IMR-90 (cell line): ENCODE results near the gene IFT43. TPM values are rescaled to one million over a fixed set of nuclear protein-coding genes. Genes with fewer than 3 reads are reported as not detected.

Experiments
- ATAC-seq: fragments of 200-7000 bp; cut with Tn5 transposase; 2 replicates; pipeline ENCODE4 v1.9.1; 2020; ENCODE audit warnings: low read depth, mild to moderate bottlenecking, moderate library complexity
- BruUV-seq: library from RNA; stranded (reverse); fragments of 400-500 nt; replicated peaks from 2 replicates; lab custom pipeline; 2021; lab: Mats Ljungman, UMichigan
- CTCF ChIA-PET: fragments of 300-600 bp; formaldehyde crosslinking; extraction: SDS; loops from one replicate; lab custom pipeline; 2021; ENCODE audit warnings: antibody characterized with exemption; lab: Yijun Ruan, JAX
- POLR2A ChIA-PET: fragments of 300-600 bp; sonication (Branson Sonifier 250); formaldehyde crosslinking; loops from one replicate; lab custom pipeline; 2022; ENCODE audit warnings: antibody characterized with exemption; ENCODE audit not compliant: unreplicated experiment; lab: Charles Lee
- DNase-seq: peaks from one replicate; pipeline ENCODE4 v3.0.0; 2013
- H2AFZ ChIP-seq: replicated peaks from 2 replicates; pipeline ENCODE3; 2013; ENCODE audit warnings: low read length, mild to moderate bottlenecking; ENCODE audit not compliant: poor library complexity
- H2AK5ac ChIP-seq: 2 replicates; pipeline ENCODE4 v1.6.1; 2013; ENCODE audit warnings: low read depth, low read length, inconsistent platforms
- H2AK9ac ChIP-seq: replicated peaks from 2 replicates; pipeline ENCODE3; 2013; ENCODE audit warnings: mild to moderate bottlenecking, low read depth, low read length, moderate library complexity; ENCODE audit not compliant: poor library complexity
- H2BK120ac ChIP-seq: 2 replicates; pipeline ENCODE4 v1.6.1; 2013; ENCODE audit warnings: low read depth, low read length, inconsistent platforms
- H2BK15ac ChIP-seq: 3 replicates; pipeline ENCODE4 v1.6.1; 2013; ENCODE audit warnings: low read depth, low read length, inconsistent platforms
- H2BK20ac ChIP-seq: 2 replicates; pipeline ENCODE4 v1.6.1; 2013; ENCODE audit warnings: low read depth, mild to moderate bottlenecking, inconsistent platforms, low read length, moderate library complexity
- H2BK5ac ChIP-seq: 2 replicates; pipeline ENCODE4 v1.6.1; 2013; ENCODE audit warnings: mild to moderate bottlenecking, low read depth, low read length, inconsistent platforms; ENCODE audit not compliant: poor library complexity, severe bottlenecking
- H3K14ac ChIP-seq: replicated peaks from 2 replicates; pipeline ENCODE4 v1.6.1; 2013; ENCODE audit warnings: low read depth, low read length, inconsistent platforms
- H3K18ac ChIP-seq: 2 replicates; pipeline ENCODE4 v1.6.1; 2013; ENCODE audit warnings: low read depth, low read length, control low read depth
- H3K23ac ChIP-seq: 2 replicates; pipeline ENCODE4 v1.6.1; 2013; ENCODE audit warnings: low read depth, low read length, inconsistent platforms
- H3K27ac ChIP-seq: 2 replicates; pipeline ENCODE4 v1.5.1; 2013; ENCODE audit warnings: mild to moderate bottlenecking, control low read depth, low read length; ENCODE audit not compliant: insufficient read depth
- H3K27me3 ChIP-seq: 2 replicates; pipeline ENCODE4 v1.6.1; 2013; ENCODE audit warnings: low read length; ENCODE audit not compliant: control insufficient read depth, insufficient read depth
- H3K36me3 ChIP-seq: 2 replicates; pipeline ENCODE4 v1.6.1; 2013; ENCODE audit warnings: low read length, mixed read lengths; ENCODE audit not compliant: control insufficient read depth, insufficient read depth
- H3K4ac ChIP-seq: 2 replicates; pipeline ENCODE4 v1.6.1; 2013; ENCODE audit warnings: low read depth, low read length, inconsistent platforms
- H3K4me1 ChIP-seq: 2 replicates; pipeline ENCODE4 v1.6.1; 2013; ENCODE audit warnings: low read length, mixed read lengths; ENCODE audit not compliant: control insufficient read depth, insufficient read depth
- H3K4me2 ChIP-seq: 2 replicates; pipeline ENCODE4 v1.6.1; 2013; ENCODE audit warnings: low read depth, mild to moderate bottlenecking, control low read depth, low read length, moderate library complexity
- H3K4me3 ChIP-seq: 2 replicates; pipeline ENCODE4 v1.5.1; 2013; ENCODE audit warnings: low read depth, mild to moderate bottlenecking, control low read depth, low read length, moderate library complexity; ENCODE audit not compliant: insufficient read depth
- H3K56ac ChIP-seq: 2 replicates; pipeline ENCODE4 v1.6.1; 2013; ENCODE audit warnings: low read length, inconsistent platforms; ENCODE audit not compliant: insufficient read depth; ENCODE audit errors: extremely low read depth
- H3K79me1 ChIP-seq, 2 experiments: 2 replicates each; pipeline ENCODE4 v1.6.1; 2013; ENCODE audit warnings: low read length in 2 of 2, inconsistent platforms in 1 of 2, low read depth in 1 of 2
- H3K9ac ChIP-seq: 2 replicates; pipeline ENCODE4 v1.6.1; 2013; ENCODE audit warnings: low read depth, low read length, control low read depth
- H3K9me1 ChIP-seq: 2 replicates; pipeline ENCODE4 v1.6.1; 2013; ENCODE audit warnings: low read length, inconsistent platforms; ENCODE audit not compliant: insufficient read depth
- H3K9me3 ChIP-seq: 2 replicates; pipeline ENCODE4 v1.6.1; 2013; ENCODE audit warnings: low read length; ENCODE audit not compliant: control insufficient read depth, insufficient read depth
- H4K20me1 ChIP-seq: 2 replicates; pipeline ENCODE4 v1.6.1; 2013; ENCODE audit warnings: low read length, inconsistent platforms; ENCODE audit not compliant: insufficient read depth
- H4K5ac ChIP-seq: 2 replicates; pipeline ENCODE4 v1.6.1; 2013; ENCODE audit warnings: mild to moderate bottlenecking, low read depth, low read length, control low read depth
- H4K8ac ChIP-seq, 2 experiments: 2 replicates each; pipeline ENCODE4 v1.6.1; 2013; ENCODE audit warnings: low read depth in 2 of 2, low read length in 2 of 2, control low read depth in 1 of 2, inconsistent platforms in 1 of 2
- H4K91ac ChIP-seq: 2 replicates; pipeline ENCODE4 v1.6.1; 2013; ENCODE audit warnings: low read depth, low read length, inconsistent platforms; ENCODE audit not compliant: insufficient read depth
- BHLHE40 ChIP-seq: fragments of 150-350 bp; IDR thresholded peaks from 2 replicates; pipeline ENCODE4 v1.6.1; 2016; ENCODE audit warnings: mild to moderate bottlenecking, low read depth, low read length
- CEBPB ChIP-seq: IDR thresholded peaks from 2 replicates; pipeline ENCODE4 v1.6.1; 2012; ENCODE audit warnings: low read depth, low read length, improper control_type of control experiment
- CHD1 ChIP-seq: IDR thresholded peaks from 2 replicates; pipeline ENCODE4 v1.6.1; 2012; ENCODE audit warnings: low read depth, low read length, improper control_type of control experiment
- CTCF ChIP-seq: conservative IDR thresholded peaks from 2 replicates; pipeline ENCODE4 v1.5.1; 2012; ENCODE audit warnings: mild to moderate bottlenecking, low read depth, low read length, improper control_type of control experiment
- ELK1 ChIP-seq: fragments of 150-350 bp; IDR thresholded peaks from 2 replicates; pipeline ENCODE4 v1.6.1; 2016; ENCODE audit warnings: low read depth, mild to moderate bottlenecking, low read length, moderate library complexity, borderline replicate concordance
- FOS ChIP-seq: fragments of 150-350 bp; IDR thresholded peaks from 2 replicates; pipeline ENCODE4 v1.6.1; 2016; ENCODE audit warnings: low read depth, low read length
- MAFK ChIP-seq: IDR thresholded peaks from 2 replicates; pipeline ENCODE4 v1.6.1; 2012; ENCODE audit warnings: low read depth, low read length, improper control_type of control experiment
- MAZ ChIP-seq: IDR thresholded peaks from 2 replicates; pipeline ENCODE4 v1.6.1; 2012; ENCODE audit warnings: low read depth, mild to moderate bottlenecking, low read length, improper control_type of control experiment, moderate library complexity, borderline replicate concordance
- MXI1 ChIP-seq: IDR thresholded peaks from 2 replicates; pipeline ENCODE4 v1.6.1; 2012; ENCODE audit warnings: low read depth, mild to moderate bottlenecking, low read length, moderate library complexity, borderline replicate concordance
- NFE2L2 ChIP-seq: fragments of 150-350 bp; IDR thresholded peaks from 2 replicates; pipeline ENCODE4 v1.6.1; 2016; ENCODE audit warnings: low read depth, mild to moderate bottlenecking, low read length
- POLR2A ChIP-seq: IDR thresholded peaks from 2 replicates; pipeline ENCODE4 v1.6.1; 2012; ENCODE audit warnings: mild to moderate bottlenecking, low read depth, low read length
- RAD21 ChIP-seq: IDR thresholded peaks from 2 replicates; pipeline ENCODE4 v1.6.1; 2012; ENCODE audit warnings: low read length, improper control_type of control experiment
- RCOR1 ChIP-seq: IDR thresholded peaks from 2 replicates; pipeline ENCODE4 v1.6.1; 2012; ENCODE audit warnings: mild to moderate bottlenecking, low read length, improper control_type of control experiment; ENCODE audit not compliant: insufficient replicate concordance
- RFX5 ChIP-seq: IDR thresholded peaks from 2 replicates; pipeline ENCODE4 v1.8.0; 2012; ENCODE audit warnings: low read depth, mild to moderate bottlenecking, low read length, moderate library complexity
- SMC3 ChIP-seq: fragments of 150-350 bp; IDR thresholded peaks from 2 replicates; pipeline ENCODE4 v1.6.1; 2016; ENCODE audit warnings: low read depth, mild to moderate bottlenecking, antibody characterized with exemption, low read length, moderate library complexity
- USF2 ChIP-seq: fragments of 150-350 bp; IDR thresholded peaks from 2 replicates; pipeline ENCODE4 v1.6.1; 2017; ENCODE audit warnings: mild to moderate bottlenecking, antibody characterized with exemption, low read length, low read depth
- WGBS, 2 experiments: methylation state at CpG; one replicate each; pipeline versions ENCODE4 v1.1.5 to v1.1.7; 2013; ENCODE audit warnings: missing lambda C conversion rate in 2 of 2; ENCODE audit not compliant: insufficient read length in 1 of 2; ENCODE audit errors: extremely low coverage in 2 of 2; 5-methylcytosine and 5-hydroxymethylcytosine counted together
- dilution Hi-C: fragments of 300-500 bp; cut with HindIII; formaldehyde crosslinking; loops from one replicate; pipeline ENCODE4 v1.14.3; 2018; ENCODE audit warnings: low sequenced_read_pairs; ENCODE audit not compliant: unreplicated experiment
- in situ Hi-C: fragments of 300-500 bp; cut with MboI; formaldehyde crosslinking; loops from 3 replicates; pipeline ENCODE4 v1.14.3; 2019; ENCODE audit warnings: low sequenced_read_pairs, inconsistent platforms, mixed read lengths
- intact Hi-C: fragments of 100-400 bp; cut with micrococcal nuclease; formaldehyde crosslinking; loops from 2 replicates; pipeline ENCODE4 v1.10.0; 2022
- polyA plus RNA-seq, 3 experiments: library from polyadenylated mRNA; depleted of rRNA; stranded (reverse); fragments of >200 nt; gene quantifications; 2 replicates each; pipeline ENCODE4 v1.2.3, GENCODE V29; 2012; ENCODE audit warnings: low replicate concordance in 1 of 3
- total RNA-seq: library from RNA; depleted of rRNA; stranded (reverse); fragments of >200 nt; gene quantifications from 2 replicates; pipeline ENCODE4 v1.2.3, GENCODE V29; 2012

IFT43 gene
- total and polyA plus RNA-seq, 2 of the 4 experiments (the other 2 are of a cell fraction), result 41.4 to 43.2 TPM

GRCh38 chr14:76118594-76118993 lies 133.0 kb downstream of the IFT43 start:
- H3K56ac ChIP-seq, result no peak overlapping the region
- intact Hi-C loops, result no loop called here
- H3K9me3 ChIP-seq, result no peaks in the 10 kb centered on the region
- no CpG with 5 or more reads among the region's 4 CpGs for WGBS, 2 experiments
- H2BK15ac ChIP-seq, result no peak overlapping the region
- no peak overlapping the region for H3K23ac ChIP-seq
- dilution Hi-C loops, result no loop called here
- H3K9me1 ChIP-seq, result no peaks in the 10 kb centered on the region
- no peak overlapping the region for H2AK5ac ChIP-seq
- CTCF ChIA-PET, result interaction anchor here (0.7 kb wide), 1 partner anchor 67 kb away, joined by 12 read pairs; no protein-coding TSS in a partner anchor
- H3K4ac ChIP-seq, result no peak overlapping the region
- H3K27me3 ChIP-seq, result peaks cover 19% of the 10 kb centered on the region
- DNase-seq (no peak), ATAC-seq (no peak)
- H2BK120ac ChIP-seq, result no peak overlapping the region
- no peak overlapping the region for H3K9ac ChIP-seq
- H3K36me3 ChIP-seq, result no peaks in the 10 kb centered on the region
- H3K4me3 ChIP-seq, result no peak overlapping the region
- H3K27ac ChIP-seq, result no peak overlapping the region
- POLR2A ChIA-PET, result no interaction called here
- H4K5ac ChIP-seq, result no peak overlapping the region
- no peak overlapping the region for H2BK5ac ChIP-seq
- no peak overlapping the region for H2AK9ac ChIP-seq
- no peak for TF ChIP-seq RFX5
- no peak for TF ChIP-seq CHD1
- TF ChIP-seq USF2, result no peak
- TF ChIP-seq CTCF, result no peak
- TF ChIP-seq FOS, result no peak
- TF ChIP-seq ELK1, result no peak
- no peak for TF ChIP-seq SMC3
- TF ChIP-seq RCOR1, result no peak
- no peak for TF ChIP-seq RAD21
- TF ChIP-seq BHLHE40, result no peak
- no peak for TF ChIP-seq CEBPB
- no peak for TF ChIP-seq NFE2L2
- no peak for TF ChIP-seq POLR2A
- TF ChIP-seq MAZ, result no peak
- TF ChIP-seq MAFK, result no peak
- TF ChIP-seq MXI1, result no peak
- no peak overlapping the region for H4K8ac ChIP-seq
- H3K79me1 ChIP-seq, result no peaks in the 10 kb centered on the region
- no peak overlapping the region for H2AFZ ChIP-seq
- H3K18ac ChIP-seq, result no peak overlapping the region
- no peaks in the 10 kb centered on the region for H3K4me1 ChIP-seq
- H4K20me1 ChIP-seq, result no peaks in the 10 kb centered on the region
- no peak overlapping the region for H2BK20ac ChIP-seq
- H3K4me2 ChIP-seq, result no peak overlapping the region
- H4K91ac ChIP-seq, result no peak overlapping the region
- in situ Hi-C loops, result no loop called here
- BruUV-seq, result no TSS peak
- no peak overlapping the region for H3K14ac ChIP-seq
